Keratinocyte (primary cell): ENCODE data around the gene UNC79. TPM values are rescaled to one million over a fixed set of nuclear protein-coding genes. Genes with fewer than 3 reads are reported as not detected.

Experiments used
- DNase-seq: peaks from one replicate; pipeline ENCODE4 v3.0.0-alpha.2; 2011; ENCODE audit warnings: low read depth, missing footprints, low spot score
- FAIRE-seq: peaks from 2 replicates; lab custom pipeline; 2011; peaks lifted over from hg19 to GRCh38; lab: Jason Lieb, UNC
- H2AFZ ChIP-seq: 2 replicates; pipeline ENCODE4 v1.6.0; 2012; ENCODE audit warnings: low read length, control low read depth, inconsistent platforms; ENCODE audit not compliant: control insufficient read depth
- H3K27ac ChIP-seq: 2 replicates; pipeline ENCODE4 v1.5.1; 2011; ENCODE audit warnings: low read length; ENCODE audit not compliant: control insufficient read depth, insufficient read depth
- H3K27me3 ChIP-seq: 3 replicates; pipeline ENCODE4 v1.6.0; 2011; ENCODE audit warnings: low read length; ENCODE audit not compliant: control insufficient read depth, insufficient read depth; ENCODE audit errors: extremely low read depth
- H3K36me3 ChIP-seq, 2 experiments: 2 replicates in 1 of 2; 3 replicates in 1 of 2; pipeline ENCODE4 v1.5.1; 2011; ENCODE audit warnings: low read length in 2 of 2, mild to moderate bottlenecking in 1 of 2; ENCODE audit not compliant: control insufficient read depth in 2 of 2, insufficient read depth in 2 of 2; ENCODE audit errors: extremely low read depth in 1 of 2
- H3K4me1 ChIP-seq: 3 replicates; pipeline ENCODE4 v1.5.1; 2011; ENCODE audit warnings: low read length; ENCODE audit not compliant: control insufficient read depth, insufficient read depth; ENCODE audit errors: extremely low read depth
- H3K4me2 ChIP-seq: 3 replicates; pipeline ENCODE4 v1.6.0; 2011; ENCODE audit warnings: low read depth, low read length; ENCODE audit not compliant: control insufficient read depth, insufficient read depth; ENCODE audit errors: extremely low read depth
- H3K4me3 ChIP-seq, 3 experiments: fragments of 200-600 bp in 1 of 3; sonication (generic) in 1 of 3; 2 replicates in 2 of 3; 3 replicates in 1 of 3; pipeline ENCODE4 v1.5.1; 2011 to 2016; ENCODE audit warnings: low read length in 3 of 3, mild to moderate bottlenecking in 3 of 3, control low read depth in 2 of 3, inconsistent platforms in 1 of 3, low read depth in 1 of 3, mixed read lengths in 1 of 3, mixed run types in 1 of 3, moderate library complexity in 1 of 3; ENCODE audit not compliant: control insufficient read depth in 2 of 3, insufficient read depth in 2 of 3; ENCODE audit errors: extremely low read depth in 1 of 3
- H3K79me2 ChIP-seq: 2 replicates; pipeline ENCODE4 v1.6.0; 2012; ENCODE audit warnings: low read length; ENCODE audit not compliant: control insufficient read depth, insufficient read depth
- H3K9ac ChIP-seq: 3 replicates; pipeline ENCODE4 v1.6.0; 2011; ENCODE audit warnings: low read length; ENCODE audit not compliant: control insufficient read depth, insufficient read depth; ENCODE audit errors: extremely low read depth
- H3K9me1 ChIP-seq: 3 replicates; pipeline ENCODE4 v1.6.0; 2011; ENCODE audit warnings: low read length; ENCODE audit not compliant: control insufficient read depth, insufficient read depth; ENCODE audit errors: extremely low read depth
- H3K9me3 ChIP-seq: 2 replicates; pipeline ENCODE4 v1.5.1; 2012; ENCODE audit warnings: low read depth, low read length; ENCODE audit not compliant: control insufficient read depth
- H4K20me1 ChIP-seq: 3 replicates; pipeline ENCODE4 v1.6.0; 2011; ENCODE audit warnings: low read length; ENCODE audit not compliant: control insufficient read depth, insufficient read depth; ENCODE audit errors: extremely low read depth
- EZH2 ChIP-seq: IDR thresholded peaks from one replicate; pipeline ENCODE4 v1.6.1; 2012; ENCODE audit warnings: inconsistent platforms, mild to moderate bottlenecking, low read length, moderate library complexity
- dilution Hi-C: fragments of 300-500 bp; cut with MboI; formaldehyde crosslinking; loops from one replicate; pipeline ENCODE4 v1.7.0; 2020; ENCODE audit warnings: low sequenced_read_pairs; ENCODE audit not compliant: extremely low pct_ligation_motif_present
- polyA plus RNA-seq, 5 experiments: library from polyadenylated mRNA; depleted of rRNA in 3 of 5; stranded (reverse) in 3 of 5; stranded (forward) in 1 of 5; unstranded in 1 of 5; fragments of >200 nt; gene quantifications; 1 replicate in 1 of 5; 2 replicates in 3 of 5; 3 replicates in 1 of 5; pipeline versions ENCODE4 v1.2.1 to v1.2.3, GENCODE V29; 2011 to 2012; ENCODE audit warnings: missing spikeins in 2 of 5, low read depth in 1 of 5, low replicate concordance in 1 of 5
- TF ChIP-seq, protein P1 (sequence below), 3 experiments: IDR thresholded peaks in 1 of 3; conservative IDR thresholded peaks in 1 of 3; optimal IDR thresholded peaks in 1 of 3; 2 replicates in 2 of 3; 3 replicates in 1 of 3; pipeline versions ENCODE3 to v1.5.1; 2011; ENCODE audit warnings: low read length in 3 of 3, mild to moderate bottlenecking in 3 of 3, moderate library complexity in 2 of 3, control low read depth in 1 of 3, inconsistent platforms in 1 of 3; ENCODE audit not compliant: insufficient read depth in 2 of 3; ENCODE audit errors: extremely low read depth in 1 of 3

UNC79 gene
- polyA plus RNA-seq, 1 donor (not counting 4 experiments of a cell fraction or from before 2014, with no cell fraction given), result 0.01 TPM

DNA sequence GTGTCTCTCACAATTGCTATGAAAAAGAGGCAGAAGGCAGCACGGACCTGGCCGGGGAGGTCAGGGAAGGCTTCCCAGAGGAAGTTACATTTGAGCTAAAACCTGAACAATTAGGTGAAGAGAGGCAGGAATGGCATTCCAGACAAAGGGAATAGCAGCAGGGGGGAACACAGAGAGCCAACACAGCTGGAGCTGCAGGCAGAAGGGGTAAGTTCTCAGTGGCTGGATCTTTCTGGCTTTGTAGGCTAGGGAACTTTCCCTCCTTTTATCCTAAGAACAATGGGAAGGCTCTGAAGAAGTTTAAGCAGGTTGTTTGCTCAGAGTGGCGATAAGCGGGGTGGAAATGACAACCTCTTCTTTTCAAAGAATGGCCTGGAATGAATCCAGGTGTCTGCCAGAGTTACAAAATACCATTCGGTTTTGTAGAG is 257.5 kb downstream of the UNC79 start:
- Histone ChIP-seq H2AFZ (no peak overlapping the region), H3K9ac (no peak overlapping the region), H3K4me1 (no peaks in the 10 kb centered on the region), H3K4me3 (no peak overlapping the region), H3K9me1 (no peaks in the 10 kb centered on the region), H3K36me3 (no peaks in the 10 kb centered on the region), H3K27me3 (peaks cover 5% of the 10 kb centered on the region), H3K4me2 (no peak overlapping the region), H3K27ac (no peak overlapping the region), H4K20me1 (no peaks in the 10 kb centered on the region), H3K9me3 (no peaks in the 10 kb centered on the region), H3K79me2 (no peaks in the 10 kb centered on the region)
- FAIRE-seq (no peak), DNase-seq (no peak)
- TF ChIP-seq, protein P1, sequence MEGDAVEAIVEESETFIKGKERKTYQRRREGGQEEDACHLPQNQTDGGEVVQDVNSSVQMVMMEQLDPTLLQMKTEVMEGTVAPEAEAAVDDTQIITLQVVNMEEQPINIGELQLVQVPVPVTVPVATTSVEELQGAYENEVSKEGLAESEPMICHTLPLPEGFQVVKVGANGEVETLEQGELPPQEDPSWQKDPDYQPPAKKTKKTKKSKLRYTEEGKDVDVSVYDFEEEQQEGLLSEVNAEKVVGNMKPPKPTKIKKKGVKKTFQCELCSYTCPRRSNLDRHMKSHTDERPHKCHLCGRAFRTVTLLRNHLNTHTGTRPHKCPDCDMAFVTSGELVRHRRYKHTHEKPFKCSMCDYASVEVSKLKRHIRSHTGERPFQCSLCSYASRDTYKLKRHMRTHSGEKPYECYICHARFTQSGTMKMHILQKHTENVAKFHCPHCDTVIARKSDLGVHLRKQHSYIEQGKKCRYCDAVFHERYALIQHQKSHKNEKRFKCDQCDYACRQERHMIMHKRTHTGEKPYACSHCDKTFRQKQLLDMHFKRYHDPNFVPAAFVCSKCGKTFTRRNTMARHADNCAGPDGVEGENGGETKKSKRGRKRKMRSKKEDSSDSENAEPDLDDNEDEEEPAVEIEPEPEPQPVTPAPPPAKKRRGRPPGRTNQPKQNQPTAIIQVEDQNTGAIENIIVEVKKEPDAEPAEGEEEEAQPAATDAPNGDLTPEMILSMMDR (optimal IDR thresholded peaks at IDR 0.05 in 1 of 3, IDR thresholded peaks at IDR 0.05 in 1 of 3, conservative IDR thresholded peaks at IDR 0.05 in 1 of 3; ENCODE audit: extremely low read depth in 1 of 3, insufficient read depth in 2 of 3, low read length in 3 of 3), result no peak
- TF ChIP-seq EZH2, result no peak
- dilution Hi-C loops, result no loop called here

DNA sequence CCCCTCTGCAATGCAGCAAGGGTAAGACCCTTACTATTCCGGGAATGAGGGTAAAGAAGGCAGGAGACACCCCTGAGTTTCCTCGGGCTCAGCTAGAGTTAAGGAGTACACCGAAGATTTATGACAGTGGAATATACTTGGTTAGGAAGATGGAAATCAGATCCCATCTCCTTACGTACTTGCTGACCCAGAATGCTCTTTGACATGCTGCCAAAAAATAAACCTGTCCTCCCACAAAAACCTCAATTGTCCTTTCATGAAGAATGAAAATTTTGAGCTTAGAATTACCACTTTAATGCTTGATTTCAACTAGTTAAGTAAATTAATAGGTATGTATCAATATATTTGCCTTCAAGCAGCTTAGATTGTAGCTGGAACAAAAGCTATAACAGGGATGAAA is 258.1 kb downstream of the UNC79 start:
- H3K4me3 ChIP-seq, result no peak overlapping the region
- DNase-seq (no peak), FAIRE-seq (no peak)
- H3K4me2 ChIP-seq, result no peak overlapping the region
- no peaks in the 10 kb centered on the region for H3K9me1 ChIP-seq
- no peaks in the 10 kb centered on the region for H4K20me1 ChIP-seq
- no peak overlapping the region for H3K9ac ChIP-seq
- H2AFZ ChIP-seq, result no peak overlapping the region
- TF ChIP-seq, protein P1 (optimal IDR thresholded peaks at IDR 0.05 in 1 of 3, IDR thresholded peaks at IDR 0.05 in 1 of 3, conservative IDR thresholded peaks at IDR 0.05 in 1 of 3; ENCODE audit: extremely low read depth in 1 of 3, insufficient read depth in 2 of 3, low read length in 3 of 3), result no peak
- no peak for TF ChIP-seq EZH2
- dilution Hi-C loops, result no loop called here
- no peaks in the 10 kb centered on the region for H3K9me3 ChIP-seq
- H3K79me2 ChIP-seq, result no peaks in the 10 kb centered on the region
- no peak overlapping the region for H3K27ac ChIP-seq
- no peaks in the 10 kb centered on the region for H3K4me1 ChIP-seq
- peaks cover 5% of the 10 kb centered on the region for H3K27me3 ChIP-seq
- no peaks in the 10 kb centered on the region for H3K36me3 ChIP-seq
